Endodermal cell (in vitro differentiated cells): ENCODE measurements around the gene AMDHD2. TPM values are rescaled to one million over a fixed set of nuclear protein-coding genes. Genes with fewer than 3 reads are reported as not detected.
"Not testable (repeated sequence)": the region's sequence is repeated elsewhere in the genome, so short reads cannot be mapped to it uniquely, and the experiment has no call there.

Source experiments
- DNase-seq: peaks from one replicate; pipeline ENCODE4 v3.0.0-alpha.2; 2017
- H3K27ac ChIP-seq: 2 replicates; pipeline ENCODE4 v1.5.1; 2013; ENCODE audit warnings: mild to moderate bottlenecking, low read depth, low read length, moderate library complexity
- H3K27me3 ChIP-seq: 2 replicates; pipeline ENCODE4 v1.6.1; 2013; ENCODE audit warnings: mild to moderate bottlenecking, low read length, moderate library complexity; ENCODE audit not compliant: insufficient read depth, control insufficient read depth, poor library complexity, severe bottlenecking
- H3K36me3 ChIP-seq: 2 replicates; pipeline ENCODE4 v1.7.0; 2013; ENCODE audit warnings: mild to moderate bottlenecking, low read length, moderate library complexity; ENCODE audit not compliant: control insufficient read depth, insufficient read depth
- H3K4me1 ChIP-seq: one replicate; pipeline ENCODE4 v1.7.0; 2013; ENCODE audit warnings: low read length; ENCODE audit not compliant: control insufficient read depth, insufficient read depth
- H3K4me3 ChIP-seq: 2 replicates; pipeline ENCODE4 v1.5.1; 2013; ENCODE audit warnings: mild to moderate bottlenecking, low read length, moderate library complexity
- H3K9ac ChIP-seq: 2 replicates; pipeline ENCODE4 v1.6.1; 2013; ENCODE audit warnings: mild to moderate bottlenecking, low read length, moderate library complexity; ENCODE audit not compliant: poor library complexity, severe bottlenecking; ENCODE audit errors: extremely low read depth
- H3K9me3 ChIP-seq: 2 replicates; pipeline ENCODE4 v1.6.1; 2013; ENCODE audit warnings: mild to moderate bottlenecking, low read length, moderate library complexity; ENCODE audit not compliant: control insufficient read depth
- H3K27ac Mint-ChIP-seq: 2 replicates; pipeline ENCODE4 v1.8.0; 2020; ENCODE audit warnings: mixed read lengths
- H3K27me3 Mint-ChIP-seq: 2 replicates; pipeline ENCODE4 v1.8.0; 2021; ENCODE audit warnings: mild to moderate bottlenecking, mixed read lengths; ENCODE audit not compliant: insufficient read depth
- H3K36me3 Mint-ChIP-seq: 2 replicates; pipeline ENCODE4 v1.8.0; 2020; ENCODE audit warnings: low read depth, mixed read lengths
- H3K4me1 Mint-ChIP-seq: 2 replicates; pipeline ENCODE4 v1.8.0; 2020; ENCODE audit warnings: mixed read lengths
- H3K4me3 Mint-ChIP-seq: 2 replicates; pipeline ENCODE4 v1.8.0; 2020; ENCODE audit warnings: mild to moderate bottlenecking, moderate library complexity, mixed read lengths
- H3K9me3 Mint-ChIP-seq: 2 replicates; pipeline ENCODE4 v1.8.0; 2020; ENCODE audit warnings: mild to moderate bottlenecking, mixed read lengths
- WGBS, 2 experiments: methylation state at CpG; one replicate each; pipeline versions ENCODE4 v1.1.5 to v1.1.7; 2013; ENCODE audit warnings: missing lambda C conversion rate in 2 of 2, mixed read lengths in 1 of 2; ENCODE audit not compliant: insufficient coverage in 1 of 2, insufficient read length in 1 of 2; 5-methylcytosine and 5-hydroxymethylcytosine counted together
- total RNA-seq, 2 donors: library from RNA; stranded (reverse); fragmentation: NEBNext Ultra II Directional in 1 of 2; extraction: Animal tissue kit (Norgen Biotek cat#: 25700) in 1 of 2; gene quantifications; 2 replicates in 1 of 2; 3 replicates in 1 of 2; pipeline ENCODE4 v1.2.1, GENCODE V29; 2021
- TF ChIP-seq, protein P1 (sequence below): fragments of 200-600 bp; sonication (generic); conservative IDR thresholded peaks from 2 replicates; pipeline ENCODE4 v1.5.0; 2021; ENCODE audit warnings: antibody characterized with exemption, mild to moderate bottlenecking

The AMDHD2 gene
- total RNA-seq, 2 donors from 2014 or later = 74.6 to 82.2 TPM

DNA sequence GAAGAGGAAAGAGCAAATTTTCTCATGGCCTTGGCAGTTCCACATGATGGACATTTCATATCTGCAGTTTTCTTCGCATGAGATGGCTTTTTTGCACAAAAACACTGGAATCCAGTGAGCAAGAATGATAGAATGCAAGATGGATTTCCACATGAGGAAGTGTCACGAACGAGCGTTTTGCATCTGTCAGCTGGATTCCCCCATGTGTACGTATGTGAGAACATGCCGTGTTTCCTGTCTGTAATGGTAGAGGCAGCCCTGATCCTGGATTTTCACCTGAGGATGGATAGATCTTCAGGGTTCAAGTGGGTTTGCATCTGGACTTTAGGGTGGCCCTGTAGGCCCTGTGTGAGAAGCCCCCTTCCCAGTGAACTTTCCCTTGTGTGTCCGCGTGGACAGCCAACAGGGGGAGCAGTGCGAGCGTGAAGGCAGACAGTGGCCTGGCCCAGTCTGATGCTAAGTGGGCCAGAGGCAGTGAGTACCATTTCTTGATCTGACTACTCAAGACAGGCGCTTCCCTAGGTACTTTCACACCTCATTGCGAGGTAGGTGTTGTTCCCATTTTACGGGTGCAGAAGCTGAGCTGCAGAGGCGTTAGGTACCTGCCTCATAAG, 19.8 kb downstream of the AMDHD2 start:
- H3K4me1 Mint-ChIP-seq, H3K9ac ChIP-seq, H3K27ac Mint-ChIP-seq, H3K4me3 Mint-ChIP-seq, H3K4me3 ChIP-seq, H3K9me3 ChIP-seq, H3K27ac ChIP-seq, H3K36me3 ChIP-seq, H3K36me3 Mint-ChIP-seq, H3K27me3 Mint-ChIP-seq, H3K9me3 Mint-ChIP-seq, H3K4me1 ChIP-seq, H3K27me3 ChIP-seq: not testable (repeated sequence)
- WGBS, 2 experiments = 85 to 86% methylated on average over 12 to 14 of the region's 14 CpGs
- TF ChIP-seq, protein P1, sequence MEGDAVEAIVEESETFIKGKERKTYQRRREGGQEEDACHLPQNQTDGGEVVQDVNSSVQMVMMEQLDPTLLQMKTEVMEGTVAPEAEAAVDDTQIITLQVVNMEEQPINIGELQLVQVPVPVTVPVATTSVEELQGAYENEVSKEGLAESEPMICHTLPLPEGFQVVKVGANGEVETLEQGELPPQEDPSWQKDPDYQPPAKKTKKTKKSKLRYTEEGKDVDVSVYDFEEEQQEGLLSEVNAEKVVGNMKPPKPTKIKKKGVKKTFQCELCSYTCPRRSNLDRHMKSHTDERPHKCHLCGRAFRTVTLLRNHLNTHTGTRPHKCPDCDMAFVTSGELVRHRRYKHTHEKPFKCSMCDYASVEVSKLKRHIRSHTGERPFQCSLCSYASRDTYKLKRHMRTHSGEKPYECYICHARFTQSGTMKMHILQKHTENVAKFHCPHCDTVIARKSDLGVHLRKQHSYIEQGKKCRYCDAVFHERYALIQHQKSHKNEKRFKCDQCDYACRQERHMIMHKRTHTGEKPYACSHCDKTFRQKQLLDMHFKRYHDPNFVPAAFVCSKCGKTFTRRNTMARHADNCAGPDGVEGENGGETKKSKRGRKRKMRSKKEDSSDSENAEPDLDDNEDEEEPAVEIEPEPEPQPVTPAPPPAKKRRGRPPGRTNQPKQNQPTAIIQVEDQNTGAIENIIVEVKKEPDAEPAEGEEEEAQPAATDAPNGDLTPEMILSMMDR = peak; percentile 77
- peak; percentile 82 for DNase-seq

DNA sequence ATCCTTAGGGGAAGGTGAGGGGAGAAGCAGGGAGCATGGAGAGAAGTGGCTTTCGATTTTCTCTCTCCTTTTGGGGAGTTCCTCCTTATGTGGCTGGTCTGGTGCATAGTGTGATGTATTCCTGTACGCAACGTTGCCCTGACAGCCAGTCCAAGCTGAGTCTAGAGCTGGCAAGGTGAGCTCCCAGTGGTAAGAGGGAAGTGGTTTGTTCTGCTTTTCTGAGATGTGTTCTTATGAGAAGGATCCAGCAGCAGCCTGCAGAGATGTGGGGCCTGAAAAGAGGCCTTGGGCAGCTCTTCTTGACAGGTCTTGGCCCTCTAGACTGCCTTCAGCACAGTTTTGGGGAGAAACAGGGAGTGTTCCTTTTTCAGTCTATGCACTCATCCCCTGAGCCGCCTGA, 20.7 kb downstream of the AMDHD2 start:
- H3K4me3 ChIP-seq, H3K27me3 Mint-ChIP-seq, H3K4me1 ChIP-seq, H3K4me1 Mint-ChIP-seq, H3K4me3 Mint-ChIP-seq, H3K9me3 Mint-ChIP-seq, H3K27me3 ChIP-seq, H3K27ac Mint-ChIP-seq, H3K9me3 ChIP-seq, H3K27ac ChIP-seq, H3K9ac ChIP-seq: not testable (repeated sequence)
- DNase-seq = peak; percentile 21
- WGBS, 2 experiments = 92% methylated on average over 3 of the region's 4 CpGs; no CpG with 5 or more reads in 1 of the 2 experiments
- peaks cover 13% of the 10 kb centered on the region for H3K36me3 ChIP-seq
- H3K36me3 Mint-ChIP-seq = peaks cover 12% of the 10 kb centered on the region

GRCh38 chr16:2541409-2541808, 21.2 kb downstream of the AMDHD2 start:
- WGBS, 2 experiments = 83 to 88% methylated on average over 1 to 5 of the region's 6 CpGs
- not testable (repeated sequence) for H3K4me1 ChIP-seq, H3K9me3 ChIP-seq, H3K27ac ChIP-seq, H3K27ac Mint-ChIP-seq, H3K9ac ChIP-seq, H3K27me3 ChIP-seq, H3K4me1 Mint-ChIP-seq, H3K4me3 ChIP-seq, H3K9me3 Mint-ChIP-seq, DNase-seq, H3K4me3 Mint-ChIP-seq, H3K27me3 Mint-ChIP-seq
- peaks cover 13% of the 10 kb centered on the region for H3K36me3 ChIP-seq
- peaks cover 12% of the 10 kb centered on the region for H3K36me3 Mint-ChIP-seq

- not testable (repeated sequence) for H3K4me1 ChIP-seq, H3K4me3 Mint-ChIP-seq, H3K4me3 ChIP-seq, H3K27ac ChIP-seq, H3K27me3 Mint-ChIP-seq, H3K9me3 Mint-ChIP-seq, H3K9ac ChIP-seq, H3K4me1 Mint-ChIP-seq, H3K27ac Mint-ChIP-seq, H3K9me3 ChIP-seq, DNase-seq, H3K27me3 ChIP-seq
- 95 to 97% methylated on average over 6 to 14 of the region's 14 CpGs for WGBS, 2 experiments
- peaks cover 13% of the 10 kb centered on the region for H3K36me3 ChIP-seq
- H3K36me3 Mint-ChIP-seq = peaks cover 12% of the 10 kb centered on the region
Measured at GRCh38 chr16:2543771-2544170, 23.6 kb downstream of the AMDHD2 start.

GRCh38 chr16:2550283-2550878, 30.2 kb downstream of the AMDHD2 start:
- H3K4me3 ChIP-seq, H3K27ac Mint-ChIP-seq, H3K36me3 ChIP-seq, H3K4me1 Mint-ChIP-seq, H3K9me3 Mint-ChIP-seq, H3K27ac ChIP-seq, H3K9me3 ChIP-seq, H3K4me1 ChIP-seq, H3K27me3 Mint-ChIP-seq, DNase-seq, H3K4me3 Mint-ChIP-seq, H3K27me3 ChIP-seq, H3K36me3 Mint-ChIP-seq, H3K9ac ChIP-seq: not testable (repeated sequence)
- no CpG with 5 or more reads among the region's 14 CpGs for WGBS, 2 experiments
